Neural cell (in vitro differentiated cells): ENCODE measurements around the gene CALCR. TPM values are rescaled to one million over a fixed set of nuclear protein-coding genes. Genes with fewer than 3 reads are reported as not detected.

ENCODE experiments used
- H2AFZ ChIP-seq: fragments of 200-600, 300-800 bp; sonication (generic), shearing (Covaris generic); 2 replicates; pipeline ENCODE4 v1.6.0; 2014; ENCODE audit warnings: low read depth, mild to moderate bottlenecking, antibody characterized with exemption, low read length, moderate library complexity
- H3F3A ChIP-seq: fragments of 200-600 bp; shearing (Covaris generic); 2 replicates; pipeline ENCODE4 v1.6.1; 2016; ENCODE audit warnings: mild to moderate bottlenecking, moderate library complexity, mixed read lengths, antibody characterized with exemption, low read length; ENCODE audit not compliant: insufficient read depth, poor library complexity, severe bottlenecking
- H3K27ac ChIP-seq: fragments of 200-600, 300-800 bp; sonication (generic), shearing (Covaris generic); 2 replicates; pipeline ENCODE4 v1.5.1; 2014; ENCODE audit warnings: mild to moderate bottlenecking, low read length, moderate library complexity
- H3K27me3 ChIP-seq: fragments of 300-800, 200-600 bp; sonication (generic), shearing (Covaris generic); 2 replicates; pipeline ENCODE4 v1.6.0; 2014; ENCODE audit warnings: mild to moderate bottlenecking, low read depth, low read length, moderate library complexity; ENCODE audit not compliant: insufficient read depth
- H3K36me3 ChIP-seq: fragments of 300-800, 200-600 bp; sonication (generic), shearing (Covaris generic); 2 replicates; pipeline ENCODE4 v1.5.1; 2014; ENCODE audit warnings: mild to moderate bottlenecking, antibody characterized with exemption, low read length, moderate library complexity; ENCODE audit not compliant: insufficient read depth
- H3K4me2 ChIP-seq: fragments of 300-800, 200-600 bp; sonication (generic), shearing (Covaris generic); 2 replicates; pipeline ENCODE4 v1.6.0; 2014; ENCODE audit warnings: mild to moderate bottlenecking, low read length
- H3K4me3 ChIP-seq: fragments of 300-800, 200-600 bp; sonication (generic), shearing (Covaris generic); 2 replicates; pipeline ENCODE4 v1.5.1; 2014; ENCODE audit warnings: mild to moderate bottlenecking, low read length, moderate library complexity
- H3K79me2 ChIP-seq: fragments of 200-600 bp; shearing (Covaris generic); replicated peaks from 2 replicates; pipeline ENCODE4 v1.6.0; 2014; ENCODE audit warnings: mild to moderate bottlenecking, low read length, moderate library complexity; ENCODE audit not compliant: insufficient read depth
- H3K9ac ChIP-seq: fragments of 300-800, 200-600 bp; sonication (generic), shearing (Covaris generic); 2 replicates; pipeline ENCODE4 v1.6.1; 2016; ENCODE audit warnings: mild to moderate bottlenecking, low read length, mixed read lengths
- H3K9me2 ChIP-seq: fragments of 200-600 bp; shearing (Covaris generic); 2 replicates; pipeline ENCODE4 v1.6.1; 2016; ENCODE audit warnings: mild to moderate bottlenecking, low read length, mixed read lengths; ENCODE audit not compliant: insufficient read depth
- H3K9me3 ChIP-seq: fragments of 200-600, 300-800 bp; sonication (generic), shearing (Covaris generic); 2 replicates; pipeline ENCODE4 v1.6.1; 2016; ENCODE audit warnings: mild to moderate bottlenecking, mixed run types, low read length, moderate library complexity, mixed read lengths
- H4K20me1 ChIP-seq: fragments of 200-600 bp; shearing (Covaris generic); 2 replicates; pipeline ENCODE4 v1.6.1; 2016; ENCODE audit warnings: mild to moderate bottlenecking, mixed run types; ENCODE audit not compliant: insufficient read depth
- CTCF ChIP-seq: fragments of 450-650 bp; IDR thresholded peaks from 2 replicates; pipeline ENCODE4 v1.5.1; 2014; ENCODE audit warnings: antibody characterized with exemption, mild to moderate bottlenecking, moderate library complexity; ENCODE audit not compliant: poor library complexity, severe bottlenecking
- EP300 ChIP-seq: fragments of 450-650 bp; conservative IDR thresholded peaks from 2 replicates; pipeline ENCODE4 v1.6.1; 2014; ENCODE audit warnings: antibody characterized with exemption, mild to moderate bottlenecking, moderate library complexity; ENCODE audit not compliant: poor library complexity, severe bottlenecking
- EZH2 ChIP-seq: fragments of 200-600, 300-800 bp; shearing (Covaris generic), sonication (generic); IDR thresholded peaks from 2 replicates; pipeline ENCODE4 v1.6.1; 2014; ENCODE audit warnings: antibody characterized with exemption, low read length, borderline replicate concordance, mild to moderate bottlenecking; ENCODE audit not compliant: insufficient read depth, poor library complexity, severe bottlenecking
- MXI1 ChIP-seq: fragments of 450-650 bp; conservative IDR thresholded peaks from 2 replicates; pipeline ENCODE4 v1.6.1; 2014; ENCODE audit warnings: antibody characterized with exemption, mild to moderate bottlenecking; ENCODE audit not compliant: poor library complexity, severe bottlenecking
- POLR2AphosphoS5 ChIP-seq: IDR thresholded peaks from 2 replicates; pipeline ENCODE4 v1.6.1; 2012
- RAD21 ChIP-seq: fragments of 450-650 bp; conservative IDR thresholded peaks from 2 replicates; pipeline ENCODE4 v1.6.1; 2014; ENCODE audit warnings: antibody characterized with exemption, mild to moderate bottlenecking, moderate library complexity
- REST ChIP-seq: IDR thresholded peaks from 2 replicates; pipeline ENCODE4 v1.6.1; 2012; ENCODE audit warnings: borderline replicate concordance
- SMC3 ChIP-seq: fragments of 450-650 bp; conservative IDR thresholded peaks from 2 replicates; pipeline ENCODE4 v1.6.1; 2014; ENCODE audit warnings: antibody characterized with exemption, mild to moderate bottlenecking, moderate library complexity; ENCODE audit not compliant: poor library complexity
- TAF1 ChIP-seq: IDR thresholded peaks from 2 replicates; pipeline ENCODE4 v1.6.1; 2012; ENCODE audit warnings: low read depth
- polyA plus RNA-seq: library from polyadenylated mRNA; depleted of rRNA; stranded (reverse); fragments of >200 nt; gene quantifications from 2 replicates; pipeline ENCODE4 v1.2.3, GENCODE V29; 2014

Gene CALCR
- polyA plus RNA-seq, 1 donor from 2014 or later, result 3.6 TPM

GRCh38 chr7:93538061-93538460 lies 36.5 kb downstream of the CALCR start:
- Histone ChIP-seq H3F3A (no peaks in the 10 kb centered on the region), H3K79me2 (no peaks in the 10 kb centered on the region), H3K27me3 (no peaks in the 10 kb centered on the region), H3K27ac (no peak overlapping the region), H3K9me3 (no peaks in the 10 kb centered on the region), H3K9me2 (no peaks in the 10 kb centered on the region), H3K4me3 (no peak overlapping the region), H3K4me2 (no peak overlapping the region), H3K9ac (no peak overlapping the region), H4K20me1 (no peaks in the 10 kb centered on the region), H3K36me3 (no peaks in the 10 kb centered on the region), H2AFZ (no peak overlapping the region)
- TF ChIP-seq CTCF, result no peak
- TF ChIP-seq SMC3, result no peak
- TF ChIP-seq EP300, result no peak
- no peak for TF ChIP-seq EZH2
- TF ChIP-seq MXI1, result no peak
- TF ChIP-seq TAF1, result no peak
- no peak for TF ChIP-seq REST
- TF ChIP-seq POLR2AphosphoS5, result no peak
- TF ChIP-seq RAD21, result no peak

GRCh38 chr7:93535616-93536015 lies 38.9 kb downstream of the CALCR start:
- Histone ChIP-seq H3K4me3 (no peak overlapping the region), H3K4me2 (no peak overlapping the region), H3K27ac (no peak overlapping the region), H3K36me3 (no peaks in the 10 kb centered on the region), H3K9me2 (no peaks in the 10 kb centered on the region), H3K9me3 (no peaks in the 10 kb centered on the region), H3K27me3 (no peaks in the 10 kb centered on the region), H3K9ac (no peak overlapping the region), H2AFZ (no peak overlapping the region), H3F3A (no peaks in the 10 kb centered on the region), H3K79me2 (no peaks in the 10 kb centered on the region), H4K20me1 (no peaks in the 10 kb centered on the region)
- no peak for TF ChIP-seq EP300
- TF ChIP-seq REST, result no peak
- TF ChIP-seq SMC3, result no peak
- TF ChIP-seq TAF1, result no peak
- TF ChIP-seq RAD21, result no peak
- no peak for TF ChIP-seq MXI1
- TF ChIP-seq EZH2, result no peak
- no peak for TF ChIP-seq CTCF
- no peak for TF ChIP-seq POLR2AphosphoS5
